ENCODE measurements around the gene RBAK. TPM values are rescaled to one million over a fixed set of nuclear protein-coding genes. Genes with fewer than 3 reads are reported as not detected.

Gene RBAK
- 10 to 100 TPM; 15.8 to 16.3 TPM for total RNA-seq

DNA sequence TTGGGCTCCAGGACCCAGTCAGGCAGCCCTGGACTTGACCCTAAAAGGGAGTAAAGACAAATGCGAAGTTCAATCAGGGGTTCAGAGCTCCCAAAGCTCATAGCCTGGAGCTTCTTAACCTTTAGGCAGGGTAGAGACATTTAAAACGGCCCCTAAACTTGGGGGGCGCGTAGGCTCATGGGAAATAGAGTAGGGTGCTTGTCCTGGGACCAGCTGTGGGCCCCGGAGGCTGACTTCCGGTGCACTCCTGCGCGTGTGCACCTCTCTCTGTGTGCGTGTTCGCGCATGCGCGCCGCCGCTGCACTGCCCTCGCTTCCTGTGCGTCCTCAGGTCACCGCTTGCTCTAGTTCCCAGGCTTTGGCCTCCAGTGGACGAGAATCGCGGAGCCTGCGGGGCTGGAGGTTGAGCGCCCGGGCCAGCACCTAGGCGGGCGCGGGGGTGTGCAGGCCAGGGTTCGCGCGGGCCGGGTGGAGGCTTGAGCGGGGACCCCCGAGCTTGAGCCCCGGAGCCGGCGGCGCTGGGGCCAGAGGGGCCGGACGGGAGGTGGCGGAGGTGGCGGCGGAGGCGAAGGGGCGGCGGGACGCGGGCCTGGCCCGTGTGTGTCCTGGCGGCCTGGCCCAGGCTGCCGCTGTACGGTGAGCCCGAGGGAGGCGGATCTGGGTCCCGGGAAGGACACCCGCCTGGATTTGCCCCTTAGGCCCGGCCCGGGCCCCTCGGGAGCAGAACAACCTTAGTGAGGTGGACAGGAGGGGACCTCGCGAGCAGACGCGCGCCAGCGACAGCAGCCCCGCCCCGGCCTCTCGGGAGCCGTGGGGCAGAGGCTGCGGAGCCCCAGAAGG is at the start of gene RBAK:
Gene RBAK, plus strand, starts transcription at position 303 of the 839 bp plus-strand sequence. CDS start 2,217 bp downstream, outside the sequence.

Other genes starting within 250 kb of the RBAK start
- not detected for gene PAPOLB, start 183.8 kb upstream of the RBAK start, total RNA-seq
- gene RADIL, start 162.1 kb upstream of the RBAK start, total RNA-seq = under 1 TPM; 0.39 to 0.53 TPM
- not detected for gene MMD2, start 86.7 kb upstream of the RBAK start, total RNA-seq
- gene WIPI2, start 144.4 kb downstream of the RBAK start, total RNA-seq = 10 to 100 TPM; 57.2 to 64.8 TPM
- under 1 TPM; 0.48 to 0.51 TPM for gene SLC29A4, start 237.1 kb downstream of the RBAK start, total RNA-seq